HepG2 (cell line): Measurements from ENCODE around the gene SLC44A4. TPM values are rescaled to one million over a fixed set of nuclear protein-coding genes. Genes with fewer than 3 reads are reported as not detected.

ENCODE experiments used
- CCAR2 ChIP-seq: fragments of 200-400 bp; formaldehyde crosslinking; optimal IDR thresholded peaks from 2 replicates; pipeline ENCODE3; 2018; ENCODE audit warnings: low read depth, mild to moderate bottlenecking, low read length, moderate library complexity
- DPF2 ChIP-seq: sonication (generic); formaldehyde crosslinking; IDR thresholded peaks from 2 replicates; pipeline ENCODE4 v1.4.0; 2020; ENCODE audit warnings: mild to moderate bottlenecking, low read depth, missing genetic modification reagents, borderline replicate concordance
- DR1 ChIP-seq: sonication (generic); formaldehyde crosslinking; IDR thresholded peaks from 2 replicates; pipeline ENCODE4 v1.8.0; 2021; ENCODE audit warnings: mild to moderate bottlenecking, missing genetic modification reagents, inconsistent platforms
- E2F1 ChIP-seq: sonication (generic); formaldehyde crosslinking; IDR thresholded peaks from 2 replicates; pipeline ENCODE4 v1.5.0; 2020; ENCODE audit warnings: missing genetic modification reagents
- ETV6 ChIP-seq: sonication (generic); formaldehyde crosslinking; conservative IDR thresholded peaks from 2 replicates; pipeline ENCODE4 v1.4.0; 2020; ENCODE audit warnings: missing genetic modification reagents
- FIP1L1 ChIP-seq: fragments of 200-400 bp; formaldehyde crosslinking; IDR thresholded peaks from 2 replicates; pipeline ENCODE4 v1.6.1; 2018; ENCODE audit warnings: low read depth, mild to moderate bottlenecking, low read length, moderate library complexity, borderline replicate concordance; ENCODE audit not compliant: insufficient read depth
- FOXJ3 ChIP-seq: sonication (generic); formaldehyde crosslinking; IDR thresholded peaks from 2 replicates; pipeline ENCODE4 v1.4.0; 2020; ENCODE audit warnings: missing genetic modification reagents, mild to moderate bottlenecking, borderline replicate concordance
- LBX2 ChIP-seq: sonication (generic); formaldehyde crosslinking; IDR thresholded peaks from 2 replicates; pipeline ENCODE4 v1.5.0; 2020; ENCODE audit warnings: missing genetic modification reagents, mild to moderate bottlenecking, borderline replicate concordance
- LRRFIP1 ChIP-seq: sonication (generic); formaldehyde crosslinking; conservative IDR thresholded peaks from 2 replicates; pipeline ENCODE4 v1.4.0; 2020; ENCODE audit warnings: missing genetic modification reagents
- MBD4 ChIP-seq: IDR thresholded peaks from 2 replicates; pipeline ENCODE4 v1.6.1; 2012; ENCODE audit warnings: low read length, inconsistent platforms, borderline replicate concordance
- MED8 ChIP-seq: sonication (generic); formaldehyde crosslinking; IDR thresholded peaks from 2 replicates; pipeline ENCODE4 v1.8.1; 2023; ENCODE audit warnings: mild to moderate bottlenecking, missing genetic modification reagents; ENCODE audit not compliant: insufficient replicate concordance
- PTBP1 ChIP-seq: fragments of 200-400 bp; formaldehyde crosslinking; IDR thresholded peaks from 2 replicates; pipeline ENCODE4 v1.6.1; 2018; ENCODE audit warnings: low read length, low read depth; ENCODE audit not compliant: poor library complexity, severe bottlenecking
- SNAPC5 ChIP-seq: sonication (generic); formaldehyde crosslinking; IDR thresholded peaks from 2 replicates; pipeline ENCODE4 v1.8.1; 2023; ENCODE audit warnings: mild to moderate bottlenecking, missing genetic modification reagents, borderline replicate concordance
- TCF7 ChIP-seq: sonication (generic); IDR thresholded peaks from 2 replicates; pipeline ENCODE4 v1.6.1; 2016; ENCODE audit warnings: antibody characterized with exemption, low read depth
- WIZ ChIP-seq: sonication (generic); formaldehyde crosslinking; IDR thresholded peaks from 2 replicates; pipeline ENCODE4 v1.5.1; 2020; ENCODE audit warnings: mild to moderate bottlenecking, missing genetic modification reagents
- ZBTB38 ChIP-seq: sonication (generic); formaldehyde crosslinking; IDR thresholded peaks from 2 replicates; pipeline ENCODE4 v1.5.1; 2020; ENCODE audit warnings: mild to moderate bottlenecking, missing genetic modification reagents
- ZFY ChIP-seq: sonication (generic); formaldehyde crosslinking; IDR thresholded peaks from 2 replicates; pipeline ENCODE4 v1.4.0; 2020; ENCODE audit warnings: missing genetic modification reagents
- ZNF12 ChIP-seq: sonication (generic); formaldehyde crosslinking; IDR thresholded peaks from 2 replicates; pipeline ENCODE4 v1.5.0; 2020; ENCODE audit warnings: missing genetic modification reagents
- ZNF282 ChIP-seq: fragments of 450-650 bp; IDR thresholded peaks from 2 replicates; pipeline ENCODE4 v1.6.1; 2018; ENCODE audit not compliant: partially characterized antibody
- ZNF451 ChIP-seq: sonication (generic); formaldehyde crosslinking; IDR thresholded peaks from 2 replicates; pipeline ENCODE4 v1.5.0; 2020; ENCODE audit warnings: mild to moderate bottlenecking, missing genetic modification reagents
- ZNF512 ChIP-seq: sonication (generic); formaldehyde crosslinking; IDR thresholded peaks from 2 replicates; pipeline ENCODE4 v1.4.0; 2020; ENCODE audit warnings: mild to moderate bottlenecking, missing genetic modification reagents
- ZNF619 ChIP-seq: sonication (generic); formaldehyde crosslinking; IDR thresholded peaks from 2 replicates; pipeline ENCODE4 v1.4.0; 2020; ENCODE audit warnings: mild to moderate bottlenecking, missing genetic modification reagents
- ZNF777 ChIP-seq: sonication (generic); formaldehyde crosslinking; IDR thresholded peaks from 2 replicates; pipeline ENCODE4 v1.4.0; 2020; ENCODE audit warnings: missing genetic modification reagents
- ZNF784 ChIP-seq: sonication (generic); formaldehyde crosslinking; IDR thresholded peaks from 2 replicates; pipeline ENCODE4 v1.5.1; 2020; ENCODE audit warnings: missing genetic modification reagents, mild to moderate bottlenecking, borderline replicate concordance
- polyA plus RNA-seq, 8 experiments: library from polyadenylated mRNA; depleted of rRNA in 3 of 8; stranded (reverse) in 7 of 8; unstranded in 1 of 8; fragments of >200 nt; fragmentation: Illumina TruSeq in 4 of 8; extraction: Trizol in 4 of 8; gene quantifications; 2 replicates each; pipeline versions ENCODE4 v1.2.1 to v1.2.3, GENCODE V29; 2011 to 2016; ENCODE audit warnings: low read depth in 4 of 8, missing spikeins in 1 of 8, mixed read lengths in 1 of 8; ENCODE audit not compliant: insufficient read depth in 1 of 8
- total RNA-seq, 5 experiments: library from RNA; depleted of rRNA; stranded (reverse); fragments of >200 nt; fragmentation: Illumina TruSeq; extraction: Trizol; gene quantifications; 2 replicates each; pipeline ENCODE4 v1.2.3, GENCODE V29; 2016; ENCODE audit warnings: low read depth in 1 of 5

SLC44A4 gene
- total and polyA plus RNA-seq, 2 of the 13 experiments (the other 11 are each of a cell fraction or from before 2014, with no cell fraction given) = 3.5 to 5.9 TPM

GRCh38 chr6:31901953-31902643 is 23.3 kb upstream of the SLC44A4 start, which contains the start of gene ZBTB12 (continued):
- TF ChIP-seq ZBTB38 (peak; percentile 84), ZNF12 (CRISPR knock-in tag) (no peak), SNAPC5 (CRISPR knock-in tag) (no peak), ZNF777 (CRISPR knock-in tag) (no peak), LBX2 (CRISPR knock-in tag) (no peak), MBD4 (no peak), CCAR2 (peak; percentile 9), DR1 (CRISPR knock-in tag) (no peak; the same call in 1 of the 2 replicates), ZNF512 (CRISPR knock-in tag) (no peak), PTBP1 (no peak), ZNF282 (no peak), ZNF619 (peak; percentile 44; the same call in 1 of the 2 replicates), ZFY (CRISPR knock-in tag) (peak; percentile 52; the same call in 1 of the 2 replicates), ZNF451 (CRISPR knock-in tag) (peak; percentile 85), ETV6 (CRISPR knock-in tag) (no peak), E2F1 (CRISPR knock-in tag) (no peak), TCF7 (no peak), DPF2 (CRISPR knock-in tag) (no peak), ZNF784 (no peak), LRRFIP1 (CRISPR knock-in tag) (no peak), WIZ (CRISPR knock-in tag) (no peak), MED8 (CRISPR knock-in tag) (no peak), FOXJ3 (no peak), FIP1L1 (no peak)
